NCI-H187 (cell line): ENCODE measurements around the gene DOK4.

ENCODE experiments used
- DNase-seq, 2 experiments: peaks; one replicate each; lab custom pipeline; 2025; lab: John Stamatoyannopoulos, UW

Gene DOK4

DNA sequence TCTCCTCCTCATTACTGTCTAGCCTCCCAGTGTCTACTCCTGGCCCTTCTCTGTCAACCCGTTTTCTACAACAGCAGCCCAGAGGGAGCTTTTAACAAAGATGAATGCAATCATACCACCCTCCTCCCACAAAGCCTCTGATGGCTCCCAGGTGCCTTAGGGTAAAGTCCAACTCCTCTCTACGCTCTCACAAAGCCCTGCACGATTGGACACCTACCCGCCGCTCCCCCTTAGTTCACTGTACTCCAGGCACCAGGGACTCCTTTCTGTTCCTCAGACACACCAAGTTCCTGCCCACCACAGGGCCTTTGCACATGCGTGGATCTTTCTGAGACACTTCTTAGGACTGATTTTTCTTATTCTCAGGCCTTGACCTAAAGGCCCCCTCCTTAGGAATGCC is 32.6 kb upstream of the DOK4 start:
- no peak for DNase-seq

DNA sequence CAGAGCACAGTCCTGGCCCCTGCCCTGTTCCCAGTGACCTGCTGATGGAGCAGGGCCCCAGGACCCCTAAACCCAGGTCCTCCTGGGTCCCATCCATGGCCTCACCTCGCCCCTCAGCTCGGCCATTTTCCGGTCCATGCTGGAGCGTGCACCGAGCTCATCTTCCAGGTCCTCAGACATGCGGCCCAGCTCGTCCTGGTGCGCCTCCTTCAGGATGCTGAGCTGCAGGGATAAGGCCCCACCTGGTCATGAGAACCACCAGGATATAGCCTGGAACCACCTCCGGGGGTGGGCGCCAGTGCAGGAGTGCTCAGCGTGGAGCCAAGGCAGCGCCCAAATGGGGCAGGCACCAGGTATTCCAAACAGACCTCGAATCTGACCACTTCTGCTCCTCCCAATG is 32.2 kb upstream of the DOK4 start:
- DNase-seq = no peak

DNA sequence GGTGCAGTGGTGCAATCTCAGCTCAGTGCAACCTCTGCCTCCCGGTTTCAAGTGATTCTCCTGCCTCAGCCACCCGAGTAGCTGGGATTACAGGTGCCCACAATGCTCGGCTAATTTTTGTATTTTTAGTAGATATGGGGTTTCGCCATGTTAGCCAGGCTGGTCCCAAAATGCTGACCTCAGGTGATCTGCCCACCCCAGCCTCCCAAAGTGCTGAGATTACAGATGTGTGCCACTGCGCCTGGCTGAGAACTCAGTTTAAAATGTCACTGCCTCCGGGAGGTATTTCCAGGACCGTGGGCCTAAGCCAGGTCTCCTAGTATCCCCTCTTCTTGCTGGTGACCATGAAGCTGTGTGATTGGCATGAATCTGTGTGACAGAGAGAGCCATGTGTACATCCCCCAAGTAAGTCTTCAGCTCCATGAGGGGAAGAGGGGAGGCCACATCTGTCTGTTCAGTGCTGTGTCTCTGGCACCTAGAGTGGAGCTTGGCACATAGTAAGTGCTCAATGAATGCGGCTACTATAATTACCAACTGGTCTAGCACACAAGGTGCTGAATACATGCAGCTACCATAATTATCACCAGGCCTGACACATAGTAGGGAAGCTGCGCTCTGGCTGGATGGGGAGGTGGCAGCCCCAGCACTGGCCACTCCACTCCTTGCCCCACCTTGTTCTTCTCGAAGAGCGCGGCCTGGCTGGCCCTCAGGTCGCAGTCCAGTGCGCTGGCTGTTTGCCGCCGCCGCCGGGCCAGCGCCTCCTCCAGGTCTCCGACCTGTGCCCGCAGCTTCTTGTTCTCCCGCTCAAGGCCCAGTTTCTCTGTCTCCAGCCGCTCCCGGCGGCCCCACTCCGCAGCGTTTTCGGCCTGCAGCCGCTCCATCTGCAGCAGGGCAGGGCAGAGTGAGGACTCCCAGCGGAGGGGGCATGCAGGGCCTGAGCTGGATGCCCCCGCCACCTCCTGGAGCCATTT is 31.4 kb upstream of the DOK4 start:
- no peak for DNase-seq

DNA sequence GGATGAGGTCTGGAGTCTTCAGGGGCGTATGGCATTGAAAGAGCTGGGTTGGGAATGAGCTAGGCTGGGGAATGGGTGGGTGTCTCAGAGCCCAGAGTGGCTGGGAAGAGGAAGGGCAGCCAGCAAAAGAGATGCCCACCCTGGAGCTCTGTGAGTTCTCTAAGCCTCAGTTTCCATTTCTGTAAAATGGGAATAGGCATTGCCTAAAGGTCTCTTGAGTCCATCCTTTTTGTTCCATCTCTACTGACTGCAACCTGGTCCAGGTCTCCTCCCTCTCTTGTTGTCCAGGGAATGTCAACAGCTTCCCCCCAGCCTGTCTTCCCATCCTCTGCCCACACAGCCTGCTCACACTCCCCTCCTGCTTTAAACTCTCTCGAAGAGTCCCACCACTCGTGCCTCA is 30.5 kb upstream of the DOK4 start:
- DNase-seq = no peak

DNA sequence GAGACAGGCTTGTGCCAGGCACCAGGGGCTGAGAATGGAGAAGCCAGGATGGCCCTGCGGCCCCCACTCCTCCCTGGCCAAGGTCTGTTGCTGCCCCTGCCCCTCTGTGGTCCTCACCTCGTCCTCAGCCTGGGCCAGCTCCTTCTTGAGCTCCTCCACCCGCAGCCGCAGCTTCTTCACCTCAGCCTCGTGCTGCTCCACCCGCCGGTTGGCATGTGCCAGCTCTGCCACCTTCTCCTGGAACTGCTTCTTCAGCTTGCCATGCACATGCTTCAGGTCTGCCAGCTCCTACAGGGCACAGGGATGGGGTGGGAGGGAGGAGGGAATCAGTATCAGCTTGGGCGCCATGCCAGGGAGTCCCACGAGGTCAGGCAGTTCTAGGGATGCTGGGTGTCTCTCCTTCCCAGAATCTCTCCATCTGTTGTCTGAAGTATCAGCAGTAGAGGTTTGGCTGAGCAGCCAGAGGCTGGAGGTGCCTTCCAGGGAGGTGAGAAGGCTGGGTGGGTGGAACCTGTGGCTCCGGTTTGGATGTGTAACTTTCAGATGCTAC is 30.0 kb upstream of the DOK4 start:
- DNase-seq = no peak

DNA sequence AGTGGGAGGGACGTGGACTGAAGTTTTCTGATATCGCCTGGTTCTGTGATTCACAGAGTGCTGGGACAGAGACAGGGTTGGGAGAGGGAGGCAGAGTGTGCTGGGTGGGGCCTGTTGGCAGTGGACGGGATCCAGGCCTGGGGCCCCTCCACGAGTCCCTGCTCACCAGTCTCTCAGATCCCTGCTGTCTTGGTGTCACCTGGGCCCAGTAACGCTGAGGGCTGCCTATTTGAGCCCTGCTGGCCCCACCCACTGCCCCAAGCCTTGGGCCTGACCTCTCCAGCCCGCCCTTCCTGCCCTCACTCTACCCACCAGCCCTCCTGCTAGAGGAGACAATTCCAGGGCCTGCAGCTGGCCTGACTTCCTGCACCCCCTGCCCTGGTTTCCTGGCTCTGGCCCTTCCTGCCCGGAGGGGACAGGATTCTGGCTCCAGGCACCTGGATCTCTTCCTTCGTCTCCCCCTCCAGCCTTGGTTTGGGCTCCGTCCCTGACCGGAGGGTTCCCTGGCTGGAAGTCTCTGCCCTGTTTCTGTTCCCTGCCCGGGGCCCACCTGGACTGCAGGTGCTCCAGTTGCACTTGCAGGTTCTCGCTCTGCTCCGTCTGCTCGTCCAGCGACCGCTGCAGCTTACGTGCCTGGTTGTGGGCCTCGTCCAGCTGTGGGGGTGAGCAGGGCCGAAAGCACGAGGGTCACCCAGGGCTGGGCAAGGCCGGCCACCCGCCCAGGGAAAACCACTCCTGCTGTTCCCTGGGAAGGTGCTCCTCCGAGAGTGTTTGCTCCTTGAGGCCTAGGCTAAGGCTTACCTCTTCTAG is 28.7 kb upstream of the DOK4 start:
- DNase-seq = no peak

DNA sequence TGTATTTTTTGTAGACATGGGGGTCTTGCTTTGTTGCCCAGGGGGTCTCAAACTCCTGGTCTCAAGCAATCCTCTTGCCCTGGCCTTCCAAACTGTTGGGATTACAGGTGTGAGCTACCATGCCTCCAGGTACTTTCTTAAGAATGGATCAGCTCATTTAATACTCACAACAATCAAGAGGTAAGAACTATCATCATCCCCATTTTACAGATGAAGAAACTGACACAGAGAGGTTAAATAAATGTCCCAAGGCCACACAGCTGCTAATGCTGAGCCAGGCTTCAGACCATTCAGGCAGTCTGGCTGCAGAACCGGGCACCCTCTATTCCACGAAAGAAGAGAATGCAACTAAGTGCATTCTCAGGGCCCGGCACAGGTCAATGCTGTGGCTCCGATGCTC is 28.1 kb upstream of the DOK4 start:
- DNase-seq = no peak

DNA sequence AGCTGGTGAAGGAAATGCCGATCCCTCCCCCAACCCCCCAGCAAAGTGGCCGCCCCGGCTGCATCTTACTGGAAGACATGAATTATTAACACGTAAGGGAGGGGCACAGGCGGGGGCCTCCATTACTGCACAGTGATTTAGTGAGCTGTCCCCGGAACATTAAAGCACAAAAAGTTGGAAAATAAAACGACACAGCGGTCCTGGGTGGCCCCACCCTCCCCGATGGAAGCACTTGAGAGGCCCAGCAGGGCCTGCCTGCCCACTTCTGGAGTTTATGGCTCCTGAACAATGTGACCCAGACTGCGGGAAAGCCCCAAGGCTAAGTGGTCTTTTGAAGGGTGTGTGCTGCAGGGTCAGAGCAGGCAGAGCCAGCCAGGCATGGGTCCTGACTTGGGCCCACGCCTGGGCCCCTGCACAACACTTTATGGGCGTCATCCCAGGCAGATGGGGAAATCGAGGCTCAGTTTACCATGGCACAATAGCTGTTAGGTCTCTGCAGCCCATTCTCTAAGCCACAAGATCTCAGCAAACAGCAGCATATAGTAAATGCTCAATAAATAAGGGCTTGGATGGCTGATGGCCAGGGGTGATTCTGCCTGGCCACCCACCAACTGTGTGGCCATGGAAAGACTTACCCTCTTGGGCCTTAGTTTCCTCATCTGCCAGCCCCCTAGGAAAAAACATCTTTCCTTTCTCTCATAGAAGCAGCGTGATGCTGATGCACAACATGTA is 27.2 kb upstream of the DOK4 start:
- peak; percentile 6 to 23 for DNase-seq

DNA sequence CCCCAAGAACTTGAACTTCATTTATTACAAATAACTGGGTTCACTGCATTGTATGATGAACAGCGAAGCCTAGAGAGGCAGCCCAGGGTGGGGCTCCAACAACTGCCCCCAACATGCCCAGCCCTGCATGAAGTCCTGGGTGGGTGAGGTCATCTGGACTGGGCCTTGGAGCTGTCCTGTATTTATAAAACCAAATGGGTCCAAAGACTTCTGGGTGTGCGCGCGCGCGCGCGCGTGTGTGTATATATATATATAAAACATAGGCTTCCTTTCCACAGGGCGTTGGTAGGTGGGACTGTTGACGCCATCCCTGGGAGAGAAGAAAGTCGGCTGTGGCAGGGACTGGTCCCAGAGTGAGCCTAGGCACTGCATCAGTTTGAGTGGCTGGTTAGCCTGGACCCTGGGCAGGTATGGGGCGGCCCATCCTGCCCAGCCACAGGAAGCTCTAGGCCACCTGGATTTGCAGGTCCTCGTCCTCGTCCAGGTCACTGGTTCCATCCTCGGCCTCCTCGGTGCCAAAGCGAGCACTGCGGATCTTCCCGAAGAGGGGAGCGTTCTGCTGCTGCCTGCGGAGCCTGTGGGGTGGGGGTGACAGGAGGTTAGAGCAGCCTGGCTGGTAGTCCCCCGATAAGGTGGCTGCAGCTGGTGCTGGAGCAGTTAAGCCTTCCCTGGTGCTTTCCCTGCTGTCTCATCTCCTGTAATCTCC is 26.2 kb upstream of the DOK4 start:
- DNase-seq = no peak

DNA sequence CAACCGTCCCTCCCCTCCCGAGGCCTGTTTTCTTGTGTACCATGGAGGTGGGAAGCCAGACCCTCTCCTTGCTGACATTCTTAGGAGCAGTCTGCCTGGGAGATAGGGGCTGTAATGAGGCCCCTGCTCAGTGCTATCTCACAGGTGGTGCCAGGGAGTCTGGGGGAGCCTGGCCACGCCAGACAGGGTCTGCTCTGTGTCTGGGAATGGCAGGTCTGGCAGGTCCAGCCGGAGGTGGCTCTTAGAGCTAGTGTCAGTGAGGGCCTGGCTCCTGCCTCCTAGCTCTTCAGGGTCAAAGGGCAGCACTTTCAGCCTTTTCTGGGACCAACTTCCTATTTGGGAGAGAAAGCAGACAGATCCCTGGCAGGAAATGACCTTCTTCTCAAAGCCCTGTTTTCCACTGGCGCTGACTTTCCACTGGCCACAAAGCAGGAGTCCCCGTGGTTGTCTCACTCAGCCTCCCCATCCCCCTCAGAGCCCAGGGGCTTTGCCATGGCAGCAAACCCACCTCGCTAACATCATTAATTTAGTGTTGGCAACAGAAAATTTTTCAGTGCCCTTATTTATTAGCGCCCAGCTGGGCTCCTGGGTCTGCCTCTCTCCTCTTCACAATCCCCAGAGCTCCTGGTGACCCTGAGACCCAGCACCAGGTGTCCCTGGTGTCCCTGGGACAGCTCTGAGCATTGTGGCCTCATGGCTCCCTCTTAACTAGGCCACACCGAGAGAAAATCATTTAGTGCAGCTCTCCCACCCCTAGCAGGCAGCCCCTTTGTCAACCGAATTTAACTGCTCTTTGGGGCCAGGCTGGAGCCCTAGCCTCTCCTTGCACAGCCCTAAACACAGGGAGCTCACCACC is 24.0 kb upstream of the DOK4 start:
- no peak for DNase-seq

DNA sequence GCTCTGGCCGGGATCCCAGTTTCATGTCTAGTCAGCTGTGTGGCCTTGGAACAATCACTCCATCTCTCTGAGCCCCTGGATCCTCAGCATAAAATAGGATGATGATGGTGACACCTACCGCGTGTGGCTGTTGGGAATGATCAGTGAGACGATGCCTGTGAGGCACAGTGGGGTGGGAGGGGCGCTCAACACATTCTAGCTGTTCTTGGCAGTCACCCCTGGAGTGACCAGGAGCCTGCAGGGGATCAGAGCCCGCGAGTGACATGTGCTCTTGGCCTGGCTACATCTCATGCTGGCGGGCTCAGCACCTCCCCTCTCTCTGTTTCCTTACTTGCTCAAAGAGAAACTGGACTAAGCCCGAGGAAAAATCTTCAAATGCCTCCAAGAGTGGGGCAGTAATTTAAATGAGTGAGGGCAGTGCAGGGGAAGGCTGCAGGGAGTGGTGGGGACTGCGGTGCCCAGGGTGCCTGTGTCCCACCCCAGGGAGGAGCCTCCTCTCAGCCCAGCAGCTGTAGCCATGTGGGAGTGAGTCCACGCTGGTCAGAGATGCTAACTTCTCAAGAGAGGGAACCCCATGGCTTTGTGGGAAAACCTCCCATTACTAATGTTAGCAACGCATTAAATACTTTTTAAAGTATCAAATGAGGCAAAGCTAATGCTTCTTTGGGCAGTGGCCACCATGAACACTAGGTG is 23.1 kb upstream of the DOK4 start:
- no peak for DNase-seq

DNA sequence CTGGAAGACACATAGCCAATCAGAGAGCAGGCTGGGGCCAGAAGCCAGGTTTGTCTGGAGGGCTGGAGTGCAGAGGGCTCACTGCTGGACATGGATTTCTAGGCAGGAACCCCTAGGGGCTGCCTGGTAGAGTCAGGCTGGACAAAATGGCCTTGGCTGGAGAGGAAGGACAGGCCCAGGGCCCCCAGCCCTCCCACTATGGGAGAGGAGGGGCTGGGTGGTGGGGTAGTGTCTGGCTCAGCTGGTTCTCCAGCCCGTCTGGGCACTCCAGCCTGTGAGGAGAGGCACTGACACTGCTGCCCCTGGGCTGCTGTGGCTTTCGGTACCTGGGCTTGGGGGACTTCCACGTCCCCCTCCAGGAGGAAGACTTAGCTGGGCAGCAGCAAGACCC is 21.7 kb upstream of the DOK4 start:
- DNase-seq = no peak

DNA sequence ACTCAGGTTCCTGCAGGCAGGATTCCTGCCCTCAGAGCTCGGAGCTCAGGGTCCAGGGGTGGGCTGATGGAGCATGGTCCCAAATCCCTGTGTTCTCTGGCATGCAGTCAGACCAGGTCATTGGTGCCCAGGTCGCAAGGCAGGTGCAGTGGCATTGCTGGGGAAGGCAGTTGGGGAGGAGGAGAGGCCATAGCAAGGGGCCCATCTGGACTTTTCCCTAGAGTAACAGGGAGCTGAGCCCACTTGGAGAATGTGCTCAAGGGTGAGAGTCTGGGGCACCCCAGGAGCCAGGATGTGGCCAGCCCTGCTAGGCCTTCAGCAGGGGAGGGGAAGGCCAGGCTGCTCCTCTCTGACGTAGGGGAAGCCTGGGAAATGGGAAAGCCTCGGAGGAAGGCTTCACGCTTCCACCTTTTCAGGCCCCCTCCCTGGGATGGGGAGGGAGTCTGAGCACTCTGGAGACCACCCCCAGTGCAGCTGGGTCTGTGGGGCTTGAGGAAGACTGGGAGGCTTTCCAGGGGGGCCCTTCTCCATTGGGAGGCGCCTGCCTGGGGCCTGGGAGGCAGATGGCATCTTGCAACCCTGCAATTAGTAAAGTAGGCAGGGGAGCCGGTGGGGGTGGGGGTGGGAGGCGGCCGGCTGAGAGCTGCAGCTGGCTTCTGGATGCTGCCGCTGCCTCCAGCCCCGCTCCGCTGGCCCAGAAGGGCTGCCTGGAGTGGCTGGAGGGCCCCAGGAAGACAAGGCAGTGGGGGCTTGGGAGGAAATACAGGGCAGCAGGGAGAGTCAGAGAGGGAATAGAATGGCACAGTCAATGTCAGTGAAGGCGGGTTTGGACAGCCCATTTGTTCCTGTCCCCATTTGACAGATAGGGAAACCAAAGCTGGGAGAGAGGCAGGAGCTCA is 21.1 kb upstream of the DOK4 start:
- peak in 1 of 2 experiments; percentile 21 for DNase-seq

DNA sequence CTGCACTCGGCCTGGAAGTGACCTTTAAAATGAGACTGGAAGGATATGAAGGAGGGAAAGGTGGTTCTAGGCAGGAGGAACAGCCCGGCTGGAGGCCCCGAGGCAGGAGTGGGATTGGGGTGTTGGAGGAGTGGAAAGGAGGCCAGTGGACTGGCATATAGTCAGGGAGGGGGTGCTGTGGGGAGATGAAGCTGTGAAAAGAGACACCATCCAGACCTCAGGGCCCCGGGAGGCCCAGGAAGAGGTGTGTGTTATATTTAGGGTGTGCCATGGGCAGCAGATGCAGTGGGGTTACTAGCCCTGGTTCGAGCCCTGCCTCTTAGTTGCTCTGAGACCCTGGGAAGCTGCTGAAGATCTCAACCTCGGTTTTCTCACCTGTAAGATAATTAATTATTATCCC is 18.9 kb upstream of the DOK4 start:
- no peak for DNase-seq

DNA sequence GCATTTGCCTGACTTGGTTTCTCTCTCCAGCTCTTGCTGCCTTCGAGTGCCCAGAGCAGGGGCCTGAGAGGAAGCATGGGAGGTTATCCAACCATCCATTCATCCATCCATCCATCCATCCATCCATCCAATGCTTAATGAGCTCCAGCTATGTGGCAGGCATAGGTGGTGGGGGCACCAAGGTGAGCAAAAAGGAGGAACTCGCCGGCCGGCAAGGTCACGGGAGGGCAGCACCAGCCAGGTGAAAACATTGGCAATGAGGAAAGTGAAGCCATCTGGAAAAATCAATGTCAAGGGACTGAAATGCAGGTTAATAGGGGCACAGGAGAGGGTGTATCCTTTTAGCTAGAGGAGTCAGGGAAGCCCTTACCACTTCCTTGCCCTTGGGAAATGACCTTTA is 18.2 kb upstream of the DOK4 start:
- DNase-seq = no peak

DNA sequence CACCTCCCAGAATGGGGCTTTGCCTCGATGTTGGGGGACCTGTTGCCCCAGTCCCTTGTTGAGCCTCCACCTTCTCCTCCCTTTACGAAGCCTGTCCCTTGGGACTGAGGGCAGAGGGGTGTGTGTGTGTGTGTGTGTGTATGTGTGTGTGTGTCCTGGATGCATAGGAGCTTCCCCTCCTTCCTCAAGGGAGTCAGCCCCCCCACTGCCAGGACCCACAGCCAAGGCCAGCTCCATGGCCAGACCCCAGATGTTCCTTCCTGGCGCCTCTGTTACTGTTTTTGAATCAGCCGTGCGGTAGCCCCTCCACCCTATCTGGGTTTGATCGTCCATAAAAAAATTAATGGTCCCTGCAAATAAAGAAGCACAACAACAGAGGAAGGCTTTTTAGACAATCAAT is 17.7 kb upstream of the DOK4 start:
- no peak for DNase-seq

DNA sequence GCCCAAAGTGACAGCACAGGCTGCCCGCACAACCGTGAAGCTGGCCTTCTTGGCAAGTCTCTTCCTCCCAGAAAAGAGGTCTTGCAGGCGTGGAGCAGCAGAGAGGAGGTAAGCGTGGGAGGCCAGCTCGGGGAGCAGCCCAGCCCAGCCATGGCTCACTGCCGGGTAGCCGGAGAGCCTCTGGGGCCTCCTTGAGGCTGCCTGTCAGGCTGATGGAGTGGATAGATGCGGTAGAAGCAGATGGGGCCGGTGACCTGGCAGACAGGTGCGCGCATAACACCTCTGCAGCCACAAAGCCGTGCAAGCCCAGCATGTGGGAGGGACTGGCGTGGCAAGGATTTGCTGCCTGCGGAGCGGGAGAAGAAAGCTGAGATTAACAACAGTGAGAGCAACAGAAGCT is 17.1 kb upstream of the DOK4 start:
- peak; percentile 61 to 84 for DNase-seq

DNA sequence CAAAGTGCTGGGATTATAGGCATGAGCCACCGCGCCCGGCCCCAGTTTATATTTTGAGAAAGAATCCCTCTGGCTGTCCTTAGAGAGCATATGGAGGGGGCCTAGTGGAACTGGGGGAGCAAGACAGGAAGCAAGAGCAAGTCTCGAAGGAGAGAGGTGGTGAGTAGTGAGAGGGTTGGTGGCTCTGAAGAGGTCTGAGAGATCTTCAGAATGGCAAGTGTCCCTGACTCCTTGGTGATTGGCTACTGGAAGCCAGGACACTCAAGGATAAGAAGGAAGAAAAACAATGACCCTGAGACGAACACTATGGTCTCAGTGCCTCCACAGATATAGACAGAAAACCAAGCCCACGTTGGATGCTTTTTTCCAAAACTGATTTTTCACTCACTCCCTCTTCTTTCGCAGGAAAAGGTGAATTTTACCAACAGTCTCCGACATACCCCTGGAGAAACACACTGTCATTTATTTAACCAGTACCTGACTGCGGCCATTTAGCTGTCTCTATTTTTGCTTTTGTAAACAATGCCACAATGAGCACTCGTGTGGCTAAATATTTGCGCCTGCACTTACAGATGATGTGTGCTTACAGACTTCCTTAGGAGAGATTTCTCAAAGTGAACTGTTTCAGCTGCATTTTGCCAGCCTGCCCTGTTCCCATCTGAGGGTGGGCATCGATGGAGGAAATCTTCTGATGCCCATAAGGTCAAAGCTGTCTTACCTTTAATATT is 15.9 kb upstream of the DOK4 start:
- peak in 1 of 2 experiments; percentile 51 for DNase-seq
